Fibroblast of pulmonary artery (primary cell): Measurements from ENCODE around the gene ZCCHC10.
"Not testable (repeated sequence)": the region's sequence is repeated elsewhere in the genome, so short reads cannot be mapped to it uniquely, and the experiment has no call there.

ENCODE experiments used
- DNase-seq: peaks from one replicate; pipeline ENCODE4 v3.0.0-alpha.2; 2010; ENCODE audit warnings: low read depth
- H3K4me3 ChIP-seq: replicated peaks from 2 replicates; pipeline ENCODE4 v1.5.1; 2011; ENCODE audit warnings: low read depth, mild to moderate bottlenecking, control low read depth, low read length, moderate library complexity
- CTCF ChIP-seq: IDR thresholded peaks from 2 replicates; pipeline ENCODE4 v1.5.1; 2011; ENCODE audit warnings: mild to moderate bottlenecking, control low read depth, low read length, inconsistent platforms; ENCODE audit errors: missing control alignments

ZCCHC10 gene

GRCh38 chr5:132961887-132962286, 64.5 kb downstream of the ZCCHC10 start:
- peak overlapping the region; percentile 95 for H3K4me3 ChIP-seq
- peak; percentile 65 for DNase-seq
- TF ChIP-seq CTCF = no peak

GRCh38 chr5:132961123-132961815, 65.1 kb downstream of the ZCCHC10 start:
- not testable (repeated sequence) for DNase-seq
- H3K4me3 ChIP-seq = peak overlapping the region; percentile 95

- DNase-seq, H3K4me3 ChIP-seq: not testable (repeated sequence)
Measured at GRCh38 chr5:132956166-132956799, 70.1 kb downstream of the ZCCHC10 start.

- DNase-seq = no peak
- no peak for TF ChIP-seq CTCF
- no peak overlapping the region for H3K4me3 ChIP-seq
Measured at GRCh38 chr5:132953710-132954109, 72.6 kb downstream of the ZCCHC10 start.

GRCh38 chr5:132952829-132953228, 73.5 kb downstream of the ZCCHC10 start:
- TF ChIP-seq CTCF = no peak
- DNase-seq = no peak

GRCh38 chr5:132951897-132952296, 74.5 kb downstream of the ZCCHC10 start:
- no peak overlapping the region for H3K4me3 ChIP-seq
- DNase-seq = no peak
- TF ChIP-seq CTCF = no peak

More at GRCh38 chr5:132952829-132953228, 73.5 kb downstream of the ZCCHC10 start:
- H3K4me3 ChIP-seq = no peak overlapping the region

- no peak for TF ChIP-seq CTCF
- H3K4me3 ChIP-seq = no peak overlapping the region
- DNase-seq = peak; percentile 30
Measured at GRCh38 chr5:132949136-132949535, 77.2 kb downstream of the ZCCHC10 start.

GRCh38 chr5:132947671-132948070, 78.7 kb downstream of the ZCCHC10 start:
- DNase-seq = peak; percentile 58
- H3K4me3 ChIP-seq = no peak overlapping the region
- no peak for TF ChIP-seq CTCF
